Breast epithelium (tissue), 4 donors: ENCODE results near the gene PNPLA7. TPM values are rescaled to one million over a fixed set of nuclear protein-coding genes. Genes with fewer than 3 reads are reported as not detected.

Source experiments
- DNase-seq, 2 donors: peaks; one replicate each; pipeline ENCODE4 v3.0.0-alpha.2; 2019; ENCODE audit warnings: low spot score in 2 of 2
- H3K27ac ChIP-seq, 2 donors: fragments of 200-600 bp; sonication (generic) in 1 of 2; one replicate each; pipeline ENCODE4 v1.5.1; 2016 to 2019; ENCODE audit warnings: mild to moderate bottlenecking in 1 of 2
- H3K27me3 ChIP-seq, 2 donors: fragments of 200-600 bp; sonication (generic) in 1 of 2; one replicate each; pipeline versions ENCODE4 v1.5.1 to v1.6.0; 2017 to 2019; ENCODE audit warnings: control low read depth in 1 of 2, mild to moderate bottlenecking in 1 of 2
- H3K36me3 ChIP-seq: fragments of 200-600 bp; one replicate; pipeline ENCODE4 v1.5.1; 2019
- H3K4me1 ChIP-seq, 2 donors: fragments of 200-600 bp; sonication (generic); one replicate each; pipeline ENCODE4 v1.5.1; 2016 to 2019; ENCODE audit warnings: control low read depth in 1 of 2
- H3K4me3 ChIP-seq, 3 donors: fragments of 200-600 bp; sonication (generic); 1 replicate in 2 of 3; 2 replicates in 1 of 3; pipeline ENCODE4 v1.5.1; 2016 to 2019; ENCODE audit warnings: mild to moderate bottlenecking in 3 of 3, moderate library complexity in 2 of 3
- H3K9me3 ChIP-seq, 2 donors: fragments of 200-600 bp; sonication (generic) in 1 of 2; one replicate each; pipeline ENCODE4 v1.5.1; 2016 to 2019; ENCODE audit warnings: control low read depth in 1 of 2
- CTCF ChIP-seq, 3 donors: fragments of 450-650 bp; IDR thresholded peaks; one replicate each; pipeline ENCODE4 v1.5.1; 2016 to 2017; ENCODE audit warnings: antibody characterized with exemption in 3 of 3, mild to moderate bottlenecking in 3 of 3, moderate library complexity in 3 of 3
- POLR2A ChIP-seq: fragments of 450-650 bp; IDR thresholded peaks from one replicate; pipeline ENCODE4 v1.6.1; 2016; ENCODE audit warnings: antibody characterized with exemption, mild to moderate bottlenecking, moderate library complexity
- POLR2AphosphoS5 ChIP-seq, 3 donors: sonication (generic); formaldehyde crosslinking; IDR thresholded peaks; one replicate each; pipeline ENCODE4 v1.6.1; 2017; ENCODE audit warnings: antibody characterized with exemption in 3 of 3
- intact Hi-C: fragments of 100-400 bp; cut with DNase I; formaldehyde crosslinking; loops from one replicate; pipeline ENCODE4 v1.15.1; 2023; ENCODE audit warnings: low total_unique reads
- total RNA-seq, 3 donors: library from RNA; depleted of rRNA; stranded (reverse); fragments of >200 nt; gene quantifications; one replicate each; pipeline ENCODE4 v1.1.0, GENCODE V29; 2016

PNPLA7 gene
- total RNA-seq, 3 donors from 2014 or later = 17.3 to 18.7 (median 17.7) TPM

GRCh38 chr9:137430723-137431415 is 119.3 kb downstream of the PNPLA7 start:
- no peaks in the 10 kb centered on the region for H3K9me3 ChIP-seq
- no peak for TF ChIP-seq POLR2AphosphoS5 (IDR thresholded peaks at IDR 0.05)

GRCh38 chr9:137429974-137430722 is 120.1 kb downstream of the PNPLA7 start:
- TF ChIP-seq POLR2A = no peak
- TF ChIP-seq POLR2AphosphoS5 (IDR thresholded peaks at IDR 0.05) = no peak
- no peak for TF ChIP-seq CTCF (IDR thresholded peaks at IDR 0.05)
- H3K4me3 ChIP-seq = no peak overlapping the region
- H3K27ac ChIP-seq = no peak overlapping the region
- H3K9me3 ChIP-seq = no peaks in the 10 kb centered on the region
- H3K4me1 ChIP-seq = no peaks in the 10 kb centered on the region
- no peaks in the 10 kb centered on the region for H3K36me3 ChIP-seq
- intact Hi-C loops = loop anchor here (10.0 kb wide), 1 partner anchor 145 kb away; no protein-coding TSS in a partner anchor
- no peak for DNase-seq
- no peaks in the 10 kb centered on the region for H3K27me3 ChIP-seq

More at GRCh38 chr9:137430723-137431415, 119.3 kb downstream of the PNPLA7 start:
- H3K27ac ChIP-seq = no peak overlapping the region
- no peaks in the 10 kb centered on the region for H3K36me3 ChIP-seq
- intact Hi-C loops = loop anchor here (10.0 kb wide), 1 partner anchor 146 kb away; no protein-coding TSS in a partner anchor
- H3K4me3 ChIP-seq = no peak overlapping the region
- no peaks in the 10 kb centered on the region for H3K27me3 ChIP-seq
- H3K4me1 ChIP-seq = peaks cover 2 to 4% of the 10 kb centered on the region in 2 donors
- no peak for DNase-seq

GRCh38 chr9:137429546-137429890 is 120.7 kb downstream of the PNPLA7 start:
- no peak for TF ChIP-seq POLR2AphosphoS5 (IDR thresholded peaks at IDR 0.05)
- no peak for TF ChIP-seq CTCF (IDR thresholded peaks at IDR 0.05)
- TF ChIP-seq POLR2A = no peak
- H3K27ac ChIP-seq = no peak overlapping the region
- H3K27me3 ChIP-seq = no peaks in the 10 kb centered on the region
- DNase-seq = no peak
- intact Hi-C loops = no loop called here
- no peaks in the 10 kb centered on the region for H3K4me1 ChIP-seq
- H3K36me3 ChIP-seq = no peaks in the 10 kb centered on the region
- no peak overlapping the region for H3K4me3 ChIP-seq
- no peaks in the 10 kb centered on the region for H3K9me3 ChIP-seq

GRCh38 chr9:137428841-137429545 is 121.2 kb downstream of the PNPLA7 start:
- Histone ChIP-seq H3K9me3 (no peaks in the 10 kb centered on the region), H3K27ac (no peak overlapping the region), H3K4me3 (no peak overlapping the region), H3K36me3 (no peaks in the 10 kb centered on the region), H3K27me3 (no peaks in the 10 kb centered on the region), H3K4me1 (peaks cover 0 to 4% of the 10 kb centered on the region in 2 donors)
- intact Hi-C loops = no loop called here
- no peak for TF ChIP-seq CTCF (IDR thresholded peaks at IDR 0.05)
- TF ChIP-seq POLR2A = no peak
- TF ChIP-seq POLR2AphosphoS5 (IDR thresholded peaks at IDR 0.05) = no peak
- no peak for DNase-seq

- Histone ChIP-seq H3K27me3 (no peaks in the 10 kb centered on the region), H3K4me3 (no peak overlapping the region), H3K4me1 (peaks cover 0 to 4% of the 10 kb centered on the region in 2 donors), H3K9me3 (no peaks in the 10 kb centered on the region), H3K36me3 (no peaks in the 10 kb centered on the region), H3K27ac (no peak overlapping the region)
- intact Hi-C loops = no loop called here
- DNase-seq = no peak
- no peak for TF ChIP-seq CTCF (IDR thresholded peaks at IDR 0.05)
- no peak for TF ChIP-seq POLR2A
- no peak for TF ChIP-seq POLR2AphosphoS5 (IDR thresholded peaks at IDR 0.05)
Measured at GRCh38 chr9:137428311-137428630, 121.9 kb downstream of the PNPLA7 start.
